GM13976 (cell line): ENCODE measurements around the gene APOM.

Experiments
- DNase-seq: peaks from one replicate; pipeline ENCODE4 v3.0.0; 2012; ENCODE audit warnings: low spot score
- in situ Hi-C: fragments of 300-500 bp; cut with MboI; formaldehyde crosslinking; loops from one replicate; pipeline ENCODE4 v1.12.0; 2022; ENCODE audit warnings: low sequenced_read_pairs, mixed read lengths, inconsistent platforms; ENCODE audit not compliant: unreplicated experiment
- TF ChIP-seq, protein P1 (sequence below): IDR thresholded peaks from 2 replicates; pipeline ENCODE4 v1.5.1; 2012; ENCODE audit warnings: borderline replicate concordance, mild to moderate bottlenecking; ENCODE audit not compliant: insufficient read depth; ENCODE audit errors: extremely low read depth, missing control alignments, control extremely low read depth

APOM gene

GRCh38 chr6:31691564-31692108 lies 35.9 kb downstream of the APOM start:
- DNase-seq = no peak
- in situ Hi-C loops = no loop called here
- TF ChIP-seq, protein P1, sequence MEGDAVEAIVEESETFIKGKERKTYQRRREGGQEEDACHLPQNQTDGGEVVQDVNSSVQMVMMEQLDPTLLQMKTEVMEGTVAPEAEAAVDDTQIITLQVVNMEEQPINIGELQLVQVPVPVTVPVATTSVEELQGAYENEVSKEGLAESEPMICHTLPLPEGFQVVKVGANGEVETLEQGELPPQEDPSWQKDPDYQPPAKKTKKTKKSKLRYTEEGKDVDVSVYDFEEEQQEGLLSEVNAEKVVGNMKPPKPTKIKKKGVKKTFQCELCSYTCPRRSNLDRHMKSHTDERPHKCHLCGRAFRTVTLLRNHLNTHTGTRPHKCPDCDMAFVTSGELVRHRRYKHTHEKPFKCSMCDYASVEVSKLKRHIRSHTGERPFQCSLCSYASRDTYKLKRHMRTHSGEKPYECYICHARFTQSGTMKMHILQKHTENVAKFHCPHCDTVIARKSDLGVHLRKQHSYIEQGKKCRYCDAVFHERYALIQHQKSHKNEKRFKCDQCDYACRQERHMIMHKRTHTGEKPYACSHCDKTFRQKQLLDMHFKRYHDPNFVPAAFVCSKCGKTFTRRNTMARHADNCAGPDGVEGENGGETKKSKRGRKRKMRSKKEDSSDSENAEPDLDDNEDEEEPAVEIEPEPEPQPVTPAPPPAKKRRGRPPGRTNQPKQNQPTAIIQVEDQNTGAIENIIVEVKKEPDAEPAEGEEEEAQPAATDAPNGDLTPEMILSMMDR = no peak

DNA sequence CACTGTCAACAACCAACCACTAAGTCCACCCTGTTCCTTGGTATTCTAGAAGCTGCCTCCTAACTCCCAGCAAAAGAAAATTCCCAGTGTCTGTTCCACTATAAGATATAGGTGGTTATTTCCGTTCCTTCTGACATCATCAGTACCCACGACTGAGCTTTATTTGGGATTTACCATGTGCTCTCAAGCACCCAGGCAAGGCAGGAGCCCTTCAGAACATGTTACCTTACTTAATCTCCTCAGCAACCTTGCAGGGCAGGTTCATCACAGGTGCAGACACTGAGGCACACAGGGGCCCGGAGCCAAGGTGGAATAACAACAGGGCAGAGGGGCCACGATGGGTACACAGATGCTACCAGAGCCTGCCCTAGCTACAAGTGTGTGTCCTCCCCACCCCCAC lies 36.7 kb downstream of the APOM start:
- in situ Hi-C loops = no loop called here
- DNase-seq = no peak
- TF ChIP-seq, protein P1 = no peak

DNA sequence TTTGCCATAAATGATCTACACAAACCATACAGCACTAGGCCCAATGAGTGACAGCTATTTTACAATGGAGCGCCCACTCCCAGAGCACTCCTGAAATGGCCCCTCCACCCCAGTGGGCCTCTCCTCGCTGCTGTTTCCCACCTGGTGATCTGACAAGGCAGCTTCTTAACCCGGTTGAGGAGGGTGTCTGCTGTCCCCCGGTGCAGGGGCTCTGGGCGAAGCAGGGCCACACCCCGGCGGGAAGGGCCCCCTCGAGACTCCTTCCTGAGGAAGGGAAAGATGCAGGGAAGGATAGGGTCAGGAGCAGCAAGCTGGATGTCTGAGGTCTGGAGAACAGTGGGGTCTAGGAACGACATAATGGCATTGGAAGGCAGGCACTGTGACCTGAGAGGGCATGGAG lies 37.2 kb downstream of the APOM start:
- DNase-seq = no peak
- TF ChIP-seq, protein P1 = no peak
- in situ Hi-C loops = no loop called here

GRCh38 chr6:31693535-31693934 lies 37.8 kb downstream of the APOM start:
- DNase-seq = no peak
- in situ Hi-C loops = no loop called here
- TF ChIP-seq, protein P1 = no peak

GRCh38 chr6:31697555-31697954 lies 41.9 kb downstream of the APOM start:
- TF ChIP-seq, protein P1 = no peak
- in situ Hi-C loops = no loop called here
- DNase-seq = no peak

GRCh38 chr6:31700740-31701401 lies 45.2 kb downstream of the APOM start:
- in situ Hi-C loops = no loop called here

More at GRCh38 chr6:31700740-31701401, 45.2 kb downstream of the APOM start:
- no peak for DNase-seq
- TF ChIP-seq, protein P1 = no peak
